Mesodermal cell (in vitro differentiated cells): ENCODE data around the gene DARS1.

Experiments
- H3K27ac ChIP-seq: 2 replicates; pipeline ENCODE4 v1.7.0; 2013; ENCODE audit warnings: mild to moderate bottlenecking, low read depth, low read length, moderate library complexity; ENCODE audit not compliant: severe bottlenecking
- H3K36me3 ChIP-seq: 2 replicates; pipeline ENCODE4 v1.7.1; 2013; ENCODE audit warnings: mild to moderate bottlenecking, low read length, moderate library complexity; ENCODE audit not compliant: control insufficient read depth, insufficient read depth
- H3K4me1 ChIP-seq: one replicate; pipeline ENCODE4 v1.7.1; 2013; ENCODE audit warnings: mild to moderate bottlenecking, low read length; ENCODE audit not compliant: insufficient read depth, control insufficient read depth, poor library complexity, severe bottlenecking
- H3K4me3 ChIP-seq: 2 replicates; pipeline ENCODE4 v1.7.0; 2013; ENCODE audit warnings: low read length, control low read depth, mild to moderate bottlenecking; ENCODE audit not compliant: insufficient read depth, poor library complexity, severe bottlenecking; ENCODE audit errors: extremely low read depth
- H3K9me3 ChIP-seq: 2 replicates; pipeline ENCODE4 v1.7.1; 2013; ENCODE audit warnings: mild to moderate bottlenecking, low read length, moderate library complexity; ENCODE audit not compliant: control insufficient read depth
- WGBS, 2 experiments: methylation state at CpG; one replicate each; pipeline ENCODE4 v1.1.5; 2013; ENCODE audit warnings: missing lambda C conversion rate in 2 of 2; ENCODE audit not compliant: insufficient coverage in 2 of 2; 5-methylcytosine and 5-hydroxymethylcytosine counted together

The DARS1 gene

GRCh38 chr2:136024616-136025015 is 39.2 kb upstream of the DARS1 start:
- Histone ChIP-seq H3K4me1 (peaks cover 7% of the 10 kb centered on the region), H3K36me3 (no peaks in the 10 kb centered on the region), H3K4me3 (no peak overlapping the region), H3K27ac (peak overlapping the region; percentile 99), H3K9me3 (no peaks in the 10 kb centered on the region)
- 100% methylated on average over 1 of the region's 3 CpGs; no CpG with 5 or more reads in 1 of the 2 experiments for WGBS, 2 experiments

GRCh38 chr2:136024185-136024584 is 38.8 kb upstream of the DARS1 start:
- Histone ChIP-seq H3K4me1 (peaks cover 12% of the 10 kb centered on the region), H3K9me3 (no peaks in the 10 kb centered on the region), H3K27ac (peak overlapping the region; percentile 99), H3K36me3 (no peaks in the 10 kb centered on the region), H3K4me3 (no peak overlapping the region)
- WGBS, 2 experiments = 92 to 98% methylated on average over 4 to 5 of the region's 6 CpGs

DNA sequence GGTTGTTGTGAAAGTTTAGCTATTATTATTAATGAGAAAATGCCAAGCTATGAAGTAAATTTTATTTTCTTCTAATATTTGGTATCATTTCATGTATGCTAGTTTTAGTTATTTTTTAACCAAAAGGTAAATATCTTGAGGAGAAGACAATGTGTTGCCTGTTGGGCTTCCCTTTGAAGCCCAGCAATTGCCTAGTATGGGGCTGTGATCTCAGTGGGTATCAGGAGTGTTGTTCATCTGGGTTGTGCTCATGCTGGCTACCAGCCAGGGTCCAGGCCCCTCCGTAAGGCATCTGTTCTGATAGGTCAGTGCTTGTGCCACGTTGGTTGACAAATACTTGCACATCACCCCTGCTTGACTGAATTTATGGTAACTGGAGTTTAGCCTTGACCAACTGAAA is 38.0 kb upstream of the DARS1 start:
- 100% methylated on average over 1 of the region's 2 CpGs; no CpG with 5 or more reads in 1 of the 2 experiments for WGBS, 2 experiments
- Histone ChIP-seq H3K36me3 (no peaks in the 10 kb centered on the region), H3K4me3 (no peak overlapping the region), H3K27ac (no peak overlapping the region), H3K9me3 (no peaks in the 10 kb centered on the region), H3K4me1 (peaks cover 12% of the 10 kb centered on the region)

GRCh38 chr2:136022396-136023146 is 37.1 kb upstream of the DARS1 start:
- H3K27ac ChIP-seq = no peak overlapping the region
- no peaks in the 10 kb centered on the region for H3K9me3 ChIP-seq

GRCh38 chr2:136021976-136022375 is 36.5 kb upstream of the DARS1 start:
- no peaks in the 10 kb centered on the region for H3K9me3 ChIP-seq
- WGBS, 2 experiments = 91 to 100% methylated on average over 2 to 3 of the region's 4 CpGs
- H3K27ac ChIP-seq = no peak overlapping the region
- no peak overlapping the region for H3K4me3 ChIP-seq
- peaks cover 12% of the 10 kb centered on the region for H3K4me1 ChIP-seq
- H3K36me3 ChIP-seq = no peaks in the 10 kb centered on the region

More at GRCh38 chr2:136022396-136023146, 37.1 kb upstream of the DARS1 start:
- H3K4me3 ChIP-seq = no peak overlapping the region
- peaks cover 12% of the 10 kb centered on the region for H3K4me1 ChIP-seq
- no peaks in the 10 kb centered on the region for H3K36me3 ChIP-seq
- WGBS, 2 experiments = 80 to 89% methylated on average over 1 to 3 of the region's 3 CpGs

GRCh38 chr2:136021406-136021805 is 36.0 kb upstream of the DARS1 start:
- H3K27ac ChIP-seq = no peak overlapping the region

DNA sequence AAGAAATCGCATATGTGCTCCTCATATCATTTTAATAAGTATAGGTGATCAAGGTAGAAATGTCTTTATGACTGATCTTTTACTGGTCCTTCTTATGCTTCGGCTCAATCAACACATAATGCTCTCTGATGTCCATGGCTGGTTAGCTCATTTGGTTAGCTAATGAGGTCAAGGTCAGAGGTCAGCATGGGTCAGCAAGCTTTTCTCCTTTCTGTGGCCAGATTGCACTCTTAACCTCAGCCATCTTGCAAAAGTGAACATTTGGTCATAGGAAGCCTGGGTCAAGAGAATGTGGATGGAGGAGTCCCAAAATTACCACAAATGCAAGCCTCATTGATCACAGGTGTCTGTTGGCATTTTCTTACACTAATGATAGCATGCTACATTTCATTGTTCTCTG is 35.4 kb upstream of the DARS1 start:
- WGBS, 2 experiments = 71 to 100% methylated on average over 1 of the region's 2 CpGs
- H3K4me3 ChIP-seq = no peak overlapping the region
- H3K4me1 ChIP-seq = peaks cover 10% of the 10 kb centered on the region
- H3K36me3 ChIP-seq = no peaks in the 10 kb centered on the region
- no peak overlapping the region for H3K27ac ChIP-seq
- no peaks in the 10 kb centered on the region for H3K9me3 ChIP-seq

More at GRCh38 chr2:136021406-136021805, 36.0 kb upstream of the DARS1 start:
- H3K4me3 ChIP-seq = no peak overlapping the region
- WGBS, 2 experiments = no CpG with 5 or more reads among the region's 2 CpGs
- H3K9me3 ChIP-seq = no peaks in the 10 kb centered on the region
- H3K36me3 ChIP-seq = no peaks in the 10 kb centered on the region
- peaks cover 12% of the 10 kb centered on the region for H3K4me1 ChIP-seq

- Histone ChIP-seq H3K36me3 (no peaks in the 10 kb centered on the region), H3K27ac (no peak overlapping the region), H3K9me3 (no peaks in the 10 kb centered on the region), H3K4me3 (no peak overlapping the region), H3K4me1 (peaks cover 7% of the 10 kb centered on the region)
- 88 to 93% methylated on average over 4 to 8 of the region's 8 CpGs for WGBS, 2 experiments
Measured at GRCh38 chr2:136019825-136020224, 34.4 kb upstream of the DARS1 start.

DNA sequence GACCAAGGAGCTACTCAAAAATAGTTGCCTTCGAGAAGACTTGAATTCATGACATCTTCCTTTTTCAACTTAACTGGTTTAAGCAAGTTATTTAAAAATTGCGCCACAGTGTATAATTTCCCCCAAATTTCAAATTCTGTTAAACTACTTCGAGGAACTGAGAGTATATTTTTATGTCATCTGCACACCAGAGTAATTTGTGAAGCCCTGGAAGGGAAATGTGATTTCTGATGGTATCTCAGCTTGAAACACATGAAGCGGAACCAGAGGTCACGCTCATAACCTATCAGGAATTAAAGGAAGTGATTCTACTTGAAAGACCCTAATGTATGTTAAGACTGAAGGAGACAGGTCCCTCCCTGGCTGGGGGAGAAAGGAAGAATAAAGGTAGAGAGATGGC is 33.9 kb upstream of the DARS1 start:
- Histone ChIP-seq H3K9me3 (no peaks in the 10 kb centered on the region), H3K36me3 (no peaks in the 10 kb centered on the region), H3K4me3 (no peak overlapping the region), H3K4me1 (peaks cover 12% of the 10 kb centered on the region), H3K27ac (peak overlapping the region; percentile 19)
- 94 to 100% methylated on average over 2 to 3 of the region's 5 CpGs for WGBS, 2 experiments

DNA sequence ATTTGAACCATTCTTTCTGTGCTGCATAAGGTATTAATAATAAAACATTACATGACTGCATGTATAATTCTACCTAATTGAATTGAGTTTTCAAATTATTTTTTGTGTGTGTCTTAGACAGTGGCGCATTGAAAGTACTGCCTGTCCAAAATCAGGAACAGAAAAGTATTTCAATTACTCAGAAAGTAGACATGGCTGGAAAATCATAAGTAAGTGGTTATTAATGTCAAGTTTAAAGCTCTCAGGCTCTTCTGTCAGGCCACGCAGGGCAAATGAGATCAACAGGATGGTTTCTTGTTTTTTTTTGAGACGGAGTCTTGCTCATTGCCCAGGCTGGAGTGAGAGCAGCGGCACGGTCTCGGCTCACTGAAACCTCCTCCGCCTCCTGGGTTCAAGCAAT is 32.4 kb upstream of the DARS1 start:
- H3K9me3 ChIP-seq = no peaks in the 10 kb centered on the region
- no peak overlapping the region for H3K4me3 ChIP-seq
- peaks cover 19% of the 10 kb centered on the region for H3K4me1 ChIP-seq
- H3K27ac ChIP-seq = no peak overlapping the region
- H3K36me3 ChIP-seq = no peaks in the 10 kb centered on the region
- WGBS, 2 experiments = 96 to 99% methylated on average over 6 of the region's 7 CpGs

- no CpG with 5 or more reads among the region's 3 CpGs for WGBS, 2 experiments
- Histone ChIP-seq H3K9me3 (no peaks in the 10 kb centered on the region), H3K27ac (no peak overlapping the region), H3K36me3 (no peaks in the 10 kb centered on the region), H3K4me1 (peaks cover 19% of the 10 kb centered on the region), H3K4me3 (no peak overlapping the region)
Measured at GRCh38 chr2:136016836-136017235, 31.4 kb upstream of the DARS1 start.
